GM19099 (cell line): ENCODE results near the gene ANKRD9.

Experiments used
- POLR2A ChIP-seq: IDR thresholded peaks from 3 replicates; pipeline ENCODE4 v1.6.1; 2011; ENCODE audit warnings: low read depth; ENCODE audit not compliant: insufficient read length; ENCODE audit errors: extremely low read depth

Gene ANKRD9

GRCh38 chr14:102481371-102481770, 28.2 kb downstream of the ANKRD9 start:
- TF ChIP-seq POLR2A = no peak

- TF ChIP-seq POLR2A = no peak
Observed at GRCh38 chr14:102479777-102480176, 29.8 kb downstream of the ANKRD9 start.

- no peak for TF ChIP-seq POLR2A
Observed at GRCh38 chr14:102479107-102479506, 30.5 kb downstream of the ANKRD9 start.

- no peak for TF ChIP-seq POLR2A
Observed at GRCh38 chr14:102474934-102475333, 34.6 kb downstream of the ANKRD9 start.

GRCh38 chr14:102473559-102473958, 36.0 kb downstream of the ANKRD9 start:
- no peak for TF ChIP-seq POLR2A

GRCh38 chr14:102472791-102473150, 36.8 kb downstream of the ANKRD9 start:
- no peak for TF ChIP-seq POLR2A

- TF ChIP-seq POLR2A = no peak
Observed at GRCh38 chr14:102471921-102472790, 37.4 kb downstream of the ANKRD9 start.

- no peak for TF ChIP-seq POLR2A
Observed at GRCh38 chr14:102469261-102469660, 40.3 kb downstream of the ANKRD9 start.

GRCh38 chr14:102464846-102465341, 44.7 kb downstream of the ANKRD9 start:
- no peak for TF ChIP-seq POLR2A

- no peak for TF ChIP-seq POLR2A
Observed at GRCh38 chr14:102464006-102464405, 45.6 kb downstream of the ANKRD9 start.

GRCh38 chr14:102462391-102462790, 47.2 kb downstream of the ANKRD9 start:
- TF ChIP-seq POLR2A = no peak

GRCh38 chr14:102461490-102462338, 47.9 kb downstream of the ANKRD9 start:
- no peak for TF ChIP-seq POLR2A

- no peak for TF ChIP-seq POLR2A
Observed at GRCh38 chr14:102457509-102457908, 52.1 kb downstream of the ANKRD9 start.

- no peak for TF ChIP-seq POLR2A
Observed at GRCh38 chr14:102454711-102455110, 54.9 kb downstream of the ANKRD9 start.

- no peak for TF ChIP-seq POLR2A
Observed at GRCh38 chr14:102452302-102452701, 57.3 kb downstream of the ANKRD9 start.
